Measurements from ENCODE around the gene LPAR2. TPM values are rescaled to one million over a fixed set of nuclear protein-coding genes. Genes with fewer than 3 reads are reported as not detected.
"Not testable (repeated sequence)": the region's sequence is repeated elsewhere in the genome, so short reads cannot be mapped to it uniquely, and the experiment has no call there.

LPAR2 gene
- polyA plus RNA-seq, 1 donor (not counting 4 experiments of a cell fraction or from before 2014, with no cell fraction given) = 7.3 TPM

- peak overlapping the region; percentile 42 for H3K4me2 ChIP-seq (ENCODE audit: control insufficient read depth, extremely low read depth, insufficient read depth, low read depth, low read length)
- peak overlapping the region; percentile 31 for H3K9ac ChIP-seq (ENCODE audit: control insufficient read depth, extremely low read depth, insufficient read depth, low read length)
- H3K79me2 ChIP-seq (ENCODE audit: control insufficient read depth, insufficient read depth, low read length) = no peaks in the 10 kb centered on the region
- no peaks in the 10 kb centered on the region for H3K27me3 ChIP-seq (ENCODE audit: control insufficient read depth, extremely low read depth, insufficient read depth, low read length)
- FAIRE-seq = peak; percentile 85
- peaks cover 10% of the 10 kb centered on the region for H3K4me1 ChIP-seq (ENCODE audit: control insufficient read depth, extremely low read depth, insufficient read depth, low read length)
- H3K36me3 ChIP-seq (ENCODE audit: control insufficient read depth in 2 of 2, extremely low read depth in 1 of 2, insufficient read depth in 2 of 2, low read length in 2 of 2) = no peaks in the 10 kb centered on the region
- H3K9me1 ChIP-seq (ENCODE audit: control insufficient read depth, extremely low read depth, insufficient read depth, low read length) = no peaks in the 10 kb centered on the region
- dilution Hi-C loops (cut with MboI; ENCODE audit: extremely low pct_ligation_motif_present, low sequenced_read_pairs) = no loop called here
- DNase-seq (ENCODE audit: low read depth, low spot score) = peak; percentile 63
- no peak overlapping the region for H3K4me3 ChIP-seq (ENCODE audit: control insufficient read depth in 2 of 3, extremely low read depth in 1 of 3, insufficient read depth in 2 of 3, low read depth in 1 of 3, low read length in 3 of 3)
- peak overlapping the region; percentile 38 for H3K27ac ChIP-seq (ENCODE audit: control insufficient read depth, insufficient read depth, low read length)
- no peaks in the 10 kb centered on the region for H3K9me3 ChIP-seq (ENCODE audit: control insufficient read depth, low read depth, low read length)
- H4K20me1 ChIP-seq (ENCODE audit: control insufficient read depth, extremely low read depth, insufficient read depth, low read length) = no peaks in the 10 kb centered on the region
- TF ChIP-seq, protein P1, sequence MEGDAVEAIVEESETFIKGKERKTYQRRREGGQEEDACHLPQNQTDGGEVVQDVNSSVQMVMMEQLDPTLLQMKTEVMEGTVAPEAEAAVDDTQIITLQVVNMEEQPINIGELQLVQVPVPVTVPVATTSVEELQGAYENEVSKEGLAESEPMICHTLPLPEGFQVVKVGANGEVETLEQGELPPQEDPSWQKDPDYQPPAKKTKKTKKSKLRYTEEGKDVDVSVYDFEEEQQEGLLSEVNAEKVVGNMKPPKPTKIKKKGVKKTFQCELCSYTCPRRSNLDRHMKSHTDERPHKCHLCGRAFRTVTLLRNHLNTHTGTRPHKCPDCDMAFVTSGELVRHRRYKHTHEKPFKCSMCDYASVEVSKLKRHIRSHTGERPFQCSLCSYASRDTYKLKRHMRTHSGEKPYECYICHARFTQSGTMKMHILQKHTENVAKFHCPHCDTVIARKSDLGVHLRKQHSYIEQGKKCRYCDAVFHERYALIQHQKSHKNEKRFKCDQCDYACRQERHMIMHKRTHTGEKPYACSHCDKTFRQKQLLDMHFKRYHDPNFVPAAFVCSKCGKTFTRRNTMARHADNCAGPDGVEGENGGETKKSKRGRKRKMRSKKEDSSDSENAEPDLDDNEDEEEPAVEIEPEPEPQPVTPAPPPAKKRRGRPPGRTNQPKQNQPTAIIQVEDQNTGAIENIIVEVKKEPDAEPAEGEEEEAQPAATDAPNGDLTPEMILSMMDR (optimal IDR thresholded peaks at IDR 0.05 in 1 of 3, IDR thresholded peaks at IDR 0.05 in 1 of 3, conservative IDR thresholded peaks at IDR 0.05 in 1 of 3; ENCODE audit: extremely low read depth in 1 of 3, insufficient read depth in 2 of 3, low read length in 3 of 3) = peak in 1 of 3 experiments; percentile 3
- no peak for TF ChIP-seq EZH2 (IDR thresholded peaks at IDR 0.05; ENCODE audit: low read length)
- peak overlapping the region; percentile 31 for H2AFZ ChIP-seq (ENCODE audit: control insufficient read depth, low read length)
Measured at GRCh38 chr19:19613506-19613905, 14.5 kb downstream of the LPAR2 start.

- FAIRE-seq = no peak
Measured at GRCh38 chr19:19610376-19611202, 17.4 kb downstream of the LPAR2 start.

GRCh38 chr19:19606686-19607085 is 21.3 kb downstream of the LPAR2 start:
- H3K79me2 ChIP-seq (ENCODE audit: control insufficient read depth, insufficient read depth, low read length); H3K27ac ChIP-seq (ENCODE audit: control insufficient read depth, insufficient read depth, low read length); DNase-seq (ENCODE audit: low read depth, low spot score); H3K9ac ChIP-seq (ENCODE audit: control insufficient read depth, extremely low read depth, insufficient read depth, low read length); H3K4me3 ChIP-seq (ENCODE audit: control insufficient read depth in 2 of 3, extremely low read depth in 1 of 3, insufficient read depth in 2 of 3, low read depth in 1 of 3, low read length in 3 of 3); H4K20me1 ChIP-seq (ENCODE audit: control insufficient read depth, extremely low read depth, insufficient read depth, low read length); H2AFZ ChIP-seq (ENCODE audit: control insufficient read depth, low read length); H3K9me1 ChIP-seq (ENCODE audit: control insufficient read depth, extremely low read depth, insufficient read depth, low read length); FAIRE-seq; H3K9me3 ChIP-seq (ENCODE audit: control insufficient read depth, low read depth, low read length); H3K4me2 ChIP-seq (ENCODE audit: control insufficient read depth, extremely low read depth, insufficient read depth, low read depth, low read length); H3K27me3 ChIP-seq (ENCODE audit: control insufficient read depth, extremely low read depth, insufficient read depth, low read length); H3K36me3 ChIP-seq (ENCODE audit: control insufficient read depth in 2 of 2, extremely low read depth in 1 of 2, insufficient read depth in 2 of 2, low read length in 2 of 2); dilution Hi-C loops (cut with MboI; ENCODE audit: extremely low pct_ligation_motif_present, low sequenced_read_pairs): not testable (repeated sequence)
- H3K4me1 ChIP-seq (ENCODE audit: control insufficient read depth, extremely low read depth, insufficient read depth, low read length) = peaks cover 27% of the 10 kb centered on the region

More at GRCh38 chr19:19610376-19611202, 17.4 kb downstream of the LPAR2 start:
- no peak overlapping the region for H3K9ac ChIP-seq (ENCODE audit: control insufficient read depth, extremely low read depth, insufficient read depth, low read length)
- no peaks in the 10 kb centered on the region for H3K79me2 ChIP-seq (ENCODE audit: control insufficient read depth, insufficient read depth, low read length)
- H3K4me2 ChIP-seq (ENCODE audit: control insufficient read depth, extremely low read depth, insufficient read depth, low read depth, low read length) = no peak overlapping the region
- H3K27ac ChIP-seq (ENCODE audit: control insufficient read depth, insufficient read depth, low read length) = no peak overlapping the region
- H4K20me1 ChIP-seq (ENCODE audit: control insufficient read depth, extremely low read depth, insufficient read depth, low read length) = no peaks in the 10 kb centered on the region
- H3K27me3 ChIP-seq (ENCODE audit: control insufficient read depth, extremely low read depth, insufficient read depth, low read length) = no peaks in the 10 kb centered on the region
- peaks cover 18% of the 10 kb centered on the region for H3K4me1 ChIP-seq (ENCODE audit: control insufficient read depth, extremely low read depth, insufficient read depth, low read length)
- no peaks in the 10 kb centered on the region for H3K9me3 ChIP-seq (ENCODE audit: control insufficient read depth, low read depth, low read length)
- H3K36me3 ChIP-seq (ENCODE audit: control insufficient read depth in 2 of 2, extremely low read depth in 1 of 2, insufficient read depth in 2 of 2, low read length in 2 of 2) = no peaks in the 10 kb centered on the region
- TF ChIP-seq, protein P1 (optimal IDR thresholded peaks at IDR 0.05 in 1 of 3, IDR thresholded peaks at IDR 0.05 in 1 of 3, conservative IDR thresholded peaks at IDR 0.05 in 1 of 3; ENCODE audit: extremely low read depth in 1 of 3, insufficient read depth in 2 of 3, low read length in 3 of 3) = no peak
- TF ChIP-seq EZH2 (IDR thresholded peaks at IDR 0.05; ENCODE audit: low read length) = no peak
- dilution Hi-C loops (cut with MboI; ENCODE audit: extremely low pct_ligation_motif_present, low sequenced_read_pairs) = no loop called here
- H3K4me3 ChIP-seq (ENCODE audit: control insufficient read depth in 2 of 3, extremely low read depth in 1 of 3, insufficient read depth in 2 of 3, low read depth in 1 of 3, low read length in 3 of 3) = no peak overlapping the region
- H3K9me1 ChIP-seq (ENCODE audit: control insufficient read depth, extremely low read depth, insufficient read depth, low read length) = no peaks in the 10 kb centered on the region
- DNase-seq (ENCODE audit: low read depth, low spot score) = no peak
- H2AFZ ChIP-seq (ENCODE audit: control insufficient read depth, low read length) = no peak overlapping the region

Data from keratinocyte (primary cell).